GM19397 (cell line): ENCODE measurements around the gene ADH1C.
"Not testable (repeated sequence)": the region's sequence is repeated elsewhere in the genome, so short reads cannot be mapped to it uniquely, and the experiment has no call there.

Experiments
- ATAC-seq: cut with Tn5 transposase; IDR thresholded peaks from one replicate; pipeline ENCODE4 v1.9.1; 2021; ENCODE audit warnings: mild to moderate bottlenecking, moderate library complexity; ENCODE audit not compliant: unreplicated experiment

The ADH1C gene

GRCh38 chr4:99352602-99353537 is at the start of gene ADH1C:
Gene ADH1C, minus strand, starts transcription at chr4:99352746. Its CDS starts 71 bp downstream, at chr4:99352675.
- no peak for ATAC-seq

GRCh38 chr4:99400831-99401230 is 48.3 kb upstream of the ADH1C start:
- no peak for ATAC-seq

GRCh38 chr4:99399017-99399416 is 46.5 kb upstream of the ADH1C start:
- ATAC-seq = no peak

GRCh38 chr4:99395595-99396364 is 43.2 kb upstream of the ADH1C start:
- no peak for ATAC-seq

- no peak for ATAC-seq
These were observed 42.4 kb upstream of the ADH1C start for GRCh38 chr4:99394896-99395295.

GRCh38 chr4:99390055-99390454 is 37.5 kb upstream of the ADH1C start:
- no peak for ATAC-seq

GRCh38 chr4:99389606-99390005 is 37.1 kb upstream of the ADH1C start:
- no peak for ATAC-seq

- ATAC-seq = no peak
These were observed 31.4 kb upstream of the ADH1C start for GRCh38 chr4:99383833-99384392.

GRCh38 chr4:99383399-99383798 is 30.9 kb upstream of the ADH1C start:
- ATAC-seq = no peak

- no peak for ATAC-seq
These were observed 30.3 kb upstream of the ADH1C start for GRCh38 chr4:99382745-99383360.

GRCh38 chr4:99381588-99382175 is 29.1 kb upstream of the ADH1C start:
- no peak for ATAC-seq

GRCh38 chr4:99379571-99379970 is 27.0 kb upstream of the ADH1C start:
- ATAC-seq = no peak

GRCh38 chr4:99378876-99379275 is 26.3 kb upstream of the ADH1C start:
- ATAC-seq = no peak

GRCh38 chr4:99377341-99377740 is 24.8 kb upstream of the ADH1C start:
- not testable (repeated sequence) for ATAC-seq

GRCh38 chr4:99372464-99372863 is 19.9 kb upstream of the ADH1C start:
- not testable (repeated sequence) for ATAC-seq

- ATAC-seq = not testable (repeated sequence)
These were observed 15.3 kb upstream of the ADH1C start for GRCh38 chr4:99367817-99368216.

- ATAC-seq = no peak
These were observed 13.9 kb upstream of the ADH1C start for GRCh38 chr4:99366491-99366890.

GRCh38 chr4:99362768-99363167 is 10.2 kb upstream of the ADH1C start:
- ATAC-seq = no peak

GRCh38 chr4:99361899-99362275 is 9.3 kb upstream of the ADH1C start:
- ATAC-seq = no peak

GRCh38 chr4:99361268-99361898 is 8.8 kb upstream of the ADH1C start:
- no peak for ATAC-seq
